T-helper 1 cell (primary cell): ENCODE data around the gene SLBP.
A peak's percentile ranks its signal among the peaks of the same experiment; 100 is the strongest.

Source experiments
- DNase-seq, 5 donors: peaks; one replicate each; pipeline ENCODE4 v3.0.0-alpha.2; 2012 to 2020

SLBP gene

DNA sequence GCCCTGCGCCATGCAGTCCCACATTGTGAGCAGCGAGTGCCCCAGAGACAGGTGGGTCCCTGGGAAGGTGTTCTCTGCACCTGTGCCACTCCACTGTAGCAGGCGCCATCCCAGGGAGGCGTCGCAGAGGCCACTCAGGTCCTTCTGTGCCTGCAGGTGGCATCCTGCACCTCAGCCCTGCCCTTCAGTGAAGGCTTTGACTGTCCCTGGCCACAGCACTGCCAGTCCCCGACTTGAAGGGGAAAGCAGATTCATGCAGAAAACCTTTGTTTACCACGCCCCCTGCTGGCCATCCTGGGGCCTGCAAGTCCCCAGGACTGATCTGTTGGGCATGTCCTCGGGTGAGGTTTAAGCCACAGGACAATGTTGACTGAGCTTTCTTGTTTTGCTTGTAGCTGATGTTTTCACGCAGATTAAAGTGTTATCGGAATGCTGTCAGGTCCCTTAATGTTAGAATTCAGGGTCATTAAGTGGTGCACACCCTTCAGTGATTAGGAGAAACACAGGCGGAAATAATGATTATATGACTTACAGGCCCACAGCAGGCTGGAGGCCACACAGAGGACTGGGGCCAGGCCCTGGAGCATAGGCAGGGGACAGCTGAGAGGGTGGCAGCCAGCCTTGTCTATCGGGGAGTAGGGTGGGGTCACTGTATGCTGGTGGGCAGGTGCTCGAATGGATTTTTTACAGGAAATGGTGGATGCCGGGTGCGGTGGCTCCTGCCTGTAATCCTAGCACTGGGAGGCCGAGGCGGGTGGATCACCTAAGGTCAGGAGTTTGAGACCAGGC lies 14.2 kb upstream of the SLBP start:
- peak; percentile 76 to 92 (median 84) for DNase-seq

DNA sequence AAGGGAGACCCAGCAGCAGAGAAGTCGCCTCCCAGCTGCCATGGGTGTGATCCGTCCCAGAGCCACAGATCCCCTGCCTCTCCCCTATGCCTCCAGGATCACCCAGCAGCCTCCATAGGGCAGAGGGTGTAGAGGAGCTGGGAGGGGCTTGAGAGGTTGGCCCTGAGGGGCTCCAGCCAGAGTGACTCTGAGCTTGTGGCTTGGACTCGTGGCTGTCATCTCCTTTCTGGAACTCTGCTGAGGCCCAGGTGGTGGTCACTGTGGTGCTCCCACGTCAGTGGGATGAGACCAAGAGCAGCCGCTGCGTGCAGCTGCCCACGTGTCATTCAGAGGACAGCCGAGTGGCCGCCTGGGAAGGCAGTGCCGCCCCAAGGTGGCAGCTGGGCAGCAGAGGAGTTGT lies 13.4 kb upstream of the SLBP start:
- no peak for DNase-seq

DNA sequence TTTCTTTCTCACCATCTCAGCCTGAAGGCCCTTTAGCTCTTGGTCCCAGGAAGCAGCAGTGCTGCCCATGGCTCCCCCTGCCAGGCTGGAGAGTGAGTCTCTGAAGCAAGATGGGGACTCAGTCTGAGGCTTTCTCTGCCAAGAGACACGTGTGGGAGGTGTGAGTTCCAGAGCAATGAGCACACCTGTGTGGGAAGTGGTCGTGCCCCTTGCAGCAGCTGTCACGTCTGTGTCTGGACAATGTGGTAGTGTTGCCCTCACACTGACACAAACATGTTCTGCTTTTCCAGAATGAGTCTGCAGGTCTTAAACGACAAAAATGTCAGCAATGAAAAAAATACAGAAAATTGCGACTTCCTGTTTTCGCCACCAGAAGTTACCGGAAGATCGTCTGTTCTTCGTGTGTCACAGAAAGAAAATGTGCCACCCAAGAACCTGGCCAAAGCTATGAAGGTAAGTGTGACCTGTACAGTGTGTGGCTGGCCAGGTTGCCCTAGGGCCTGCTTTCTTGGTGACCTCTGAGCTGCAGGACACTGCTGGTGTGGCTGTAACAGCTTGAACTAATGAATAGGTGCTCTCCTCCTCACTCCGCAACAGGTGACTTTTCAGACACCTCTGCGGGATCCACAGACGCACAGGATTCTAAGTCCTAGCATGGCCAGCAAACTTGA lies 11.1 kb upstream of the SLBP start:
- DNase-seq = peak in 2 of 5 donors; percentile 41 to 64

DNA sequence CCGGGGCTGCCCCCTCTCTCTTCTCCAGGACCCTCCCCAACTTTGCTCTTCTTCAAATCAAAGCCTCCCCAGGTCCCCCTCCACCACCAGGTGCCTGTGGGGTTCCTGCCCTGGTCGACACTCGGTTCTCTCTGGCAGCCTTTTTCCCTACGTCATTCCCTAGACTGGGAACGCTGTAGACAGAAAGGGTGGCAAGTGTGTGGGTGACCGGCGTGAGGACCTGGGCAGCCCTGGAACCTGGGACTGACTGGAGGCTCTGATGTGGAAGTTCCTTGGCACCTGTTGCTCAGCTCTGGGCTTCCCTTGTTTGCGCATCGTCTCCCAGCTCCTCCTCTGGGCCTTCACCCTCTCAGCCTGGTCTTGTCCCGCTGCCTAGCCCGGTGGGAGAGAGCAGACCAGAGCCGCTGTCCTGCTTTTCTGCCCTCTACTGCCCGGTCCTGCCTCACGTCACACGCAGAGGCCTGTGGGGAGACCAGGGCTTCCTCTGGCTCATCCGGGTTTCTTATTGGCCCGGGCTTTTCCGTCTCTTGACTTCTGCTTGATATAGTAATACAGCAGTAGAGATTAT lies 10.5 kb upstream of the SLBP start:
- no peak for DNase-seq

DNA sequence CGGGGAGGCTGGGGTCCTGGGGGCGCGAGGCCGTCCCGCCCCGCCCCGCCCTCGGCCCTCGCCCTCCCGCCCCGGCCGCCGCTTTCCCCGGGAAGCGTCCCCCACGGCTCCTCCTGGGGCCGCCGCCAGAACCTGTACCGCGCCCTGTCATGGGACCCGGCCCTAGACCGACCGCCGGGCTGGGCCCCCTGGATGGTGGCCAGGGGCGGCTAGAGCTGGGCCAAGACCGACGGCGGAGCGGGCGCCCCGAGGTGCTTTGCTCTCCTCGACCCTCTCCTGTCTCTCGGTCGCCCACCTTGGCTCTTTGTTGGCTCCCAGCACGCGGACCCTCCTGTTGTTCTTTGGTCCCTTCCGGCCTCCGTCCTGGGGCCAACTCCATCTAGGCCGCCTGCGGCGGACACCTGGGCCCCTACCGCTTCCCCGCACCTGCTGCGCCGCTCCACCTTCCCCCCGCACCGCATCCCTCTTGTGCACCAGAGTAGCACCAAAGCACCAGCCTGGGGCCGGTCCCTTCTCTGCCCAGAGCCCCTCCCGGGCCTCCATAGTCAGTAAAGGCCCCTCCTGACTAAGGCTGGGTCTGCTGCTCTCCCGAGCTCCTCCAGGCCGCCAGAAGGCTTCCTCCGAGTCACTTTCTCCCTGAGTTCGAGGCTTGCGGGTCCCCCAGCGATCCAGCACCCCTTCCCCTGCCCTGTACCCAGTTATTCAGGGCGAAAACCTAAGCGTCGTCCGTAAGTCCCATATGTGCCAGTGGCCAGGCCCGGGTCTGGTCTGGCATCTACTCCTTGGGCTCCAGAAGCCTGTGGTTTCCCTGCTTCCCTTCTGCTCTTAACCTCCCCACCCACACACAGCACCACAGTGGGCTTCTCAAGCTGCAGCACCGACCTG lies 9.8 kb upstream of the SLBP start:
- DNase-seq = no peak

DNA sequence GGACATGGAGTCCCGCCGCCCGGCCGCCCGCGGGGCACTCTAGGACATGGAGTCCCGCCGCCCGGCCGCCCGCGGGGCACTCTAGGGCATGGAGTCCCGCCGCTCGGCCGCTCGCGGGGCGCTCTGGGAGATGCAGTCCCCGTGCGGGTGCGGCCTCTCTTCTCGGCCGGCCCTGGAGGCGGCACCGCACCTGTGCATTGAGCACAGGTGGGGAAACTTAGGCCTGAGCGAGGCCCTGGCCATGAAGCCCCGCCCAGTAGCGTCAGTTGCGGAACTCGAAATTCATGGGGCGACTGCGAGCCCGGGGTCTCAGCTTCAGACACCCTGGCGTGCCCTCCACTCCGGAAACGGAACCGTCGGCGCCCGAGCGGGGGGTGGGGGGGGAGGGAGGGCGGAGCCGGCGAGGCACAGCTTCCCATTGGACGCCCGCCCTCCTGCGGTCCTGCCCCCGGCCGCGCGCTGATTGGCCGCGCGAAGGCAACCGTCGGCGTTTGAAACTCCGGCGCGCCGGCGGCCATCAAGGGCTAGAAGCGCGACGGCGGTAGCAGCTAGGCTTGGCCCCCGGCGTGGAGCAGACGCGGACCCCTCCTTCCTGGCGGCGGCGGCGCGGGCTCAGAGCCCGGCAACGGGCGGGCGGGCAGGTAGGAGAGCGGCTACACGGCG lies 9.0 kb upstream of the SLBP start, which contains the start of the genes TACC3 and TMEM129:
Gene TACC3 (plus strand): TSS at position 519 of the 663 bp plus-strand sequence. CDS start 1,901 bp downstream, outside the sequence.
Gene TMEM129 (minus strand): TSS at position 321 of the 663 bp plus-strand sequence. CDS start 486 bp downstream, outside the sequence.
- DNase-seq = peak; percentile 91 to 97 (median 94)

DNA sequence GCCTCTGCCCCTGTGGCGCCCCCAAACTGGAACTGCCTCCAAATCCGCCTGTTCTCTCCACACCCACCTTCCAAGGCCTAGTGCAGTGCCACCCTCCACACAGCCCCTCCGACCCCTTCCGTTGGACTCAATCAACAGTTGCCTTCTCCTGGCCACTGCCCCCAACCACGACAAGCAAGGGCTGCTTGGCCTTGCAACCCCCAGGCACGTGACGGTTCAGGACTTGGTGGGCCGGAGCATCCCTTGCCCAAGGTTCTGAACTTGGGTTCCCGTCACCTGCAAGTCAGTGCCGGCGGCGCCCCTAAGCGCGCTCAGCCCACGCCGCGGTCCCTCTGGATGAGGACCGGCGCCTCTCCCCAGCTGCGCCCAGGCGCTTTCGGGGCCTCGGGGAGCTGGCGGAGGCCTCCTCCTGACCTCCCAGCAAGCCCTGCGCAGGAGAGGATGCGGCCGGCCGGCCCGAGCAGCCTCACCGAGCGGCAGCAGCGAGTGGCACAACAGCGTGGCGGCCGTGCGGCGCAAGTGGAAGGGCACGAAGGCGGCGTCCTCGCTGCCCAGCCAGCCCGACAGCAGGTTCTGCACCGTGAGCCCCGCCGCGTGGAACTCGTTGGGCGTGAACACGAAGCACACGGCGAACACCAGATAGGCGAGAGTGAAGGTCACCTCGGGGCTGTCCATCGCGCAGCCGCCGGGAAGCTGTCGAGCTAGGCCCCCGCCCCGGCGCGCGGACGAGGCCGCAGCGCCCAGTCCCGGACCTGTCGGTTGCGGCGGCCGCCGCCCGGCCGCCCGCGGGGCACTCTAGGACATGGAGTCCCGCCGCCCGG lies 8.3 kb upstream of the SLBP start:
- DNase-seq = peak in 3 of 5 donors; percentile 33 to 60 (median 38)

DNA sequence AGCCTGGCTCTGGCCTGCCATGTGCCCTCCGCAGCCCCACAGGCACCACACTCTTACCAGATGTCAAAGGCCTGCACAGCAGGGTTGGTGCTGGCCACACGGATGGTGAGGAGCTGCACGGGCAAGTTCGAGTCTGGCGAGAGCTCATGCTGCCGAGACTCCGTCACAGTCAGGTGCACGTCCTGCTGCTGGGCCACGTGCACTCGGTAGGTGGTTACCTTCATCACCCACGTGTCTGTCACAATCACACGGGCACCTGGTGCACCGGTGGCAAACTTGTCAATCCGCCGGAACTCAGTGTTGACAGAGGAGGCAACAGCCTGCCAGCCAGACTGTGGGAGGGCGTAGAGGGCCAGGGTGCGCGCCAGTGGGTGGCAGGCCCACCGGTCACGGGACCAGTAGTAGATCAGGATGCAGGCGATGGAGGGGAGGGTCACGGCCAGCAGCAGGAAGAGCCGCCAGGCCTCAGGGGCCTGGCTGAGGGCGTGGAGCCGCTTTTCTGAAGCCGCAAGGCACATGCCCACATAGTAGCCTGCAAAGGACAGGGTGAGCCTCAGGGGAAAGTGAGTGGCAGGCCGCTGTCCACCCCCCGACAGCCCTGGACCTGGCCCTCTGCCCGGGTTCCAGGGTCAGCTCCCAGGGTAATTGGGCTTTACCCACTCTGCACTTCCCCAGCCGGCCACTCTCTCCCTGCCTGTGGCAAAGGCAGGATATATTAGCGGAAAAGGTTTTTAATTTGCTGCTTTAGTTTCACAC lies 6.2 kb upstream of the SLBP start:
- DNase-seq = no peak

DNA sequence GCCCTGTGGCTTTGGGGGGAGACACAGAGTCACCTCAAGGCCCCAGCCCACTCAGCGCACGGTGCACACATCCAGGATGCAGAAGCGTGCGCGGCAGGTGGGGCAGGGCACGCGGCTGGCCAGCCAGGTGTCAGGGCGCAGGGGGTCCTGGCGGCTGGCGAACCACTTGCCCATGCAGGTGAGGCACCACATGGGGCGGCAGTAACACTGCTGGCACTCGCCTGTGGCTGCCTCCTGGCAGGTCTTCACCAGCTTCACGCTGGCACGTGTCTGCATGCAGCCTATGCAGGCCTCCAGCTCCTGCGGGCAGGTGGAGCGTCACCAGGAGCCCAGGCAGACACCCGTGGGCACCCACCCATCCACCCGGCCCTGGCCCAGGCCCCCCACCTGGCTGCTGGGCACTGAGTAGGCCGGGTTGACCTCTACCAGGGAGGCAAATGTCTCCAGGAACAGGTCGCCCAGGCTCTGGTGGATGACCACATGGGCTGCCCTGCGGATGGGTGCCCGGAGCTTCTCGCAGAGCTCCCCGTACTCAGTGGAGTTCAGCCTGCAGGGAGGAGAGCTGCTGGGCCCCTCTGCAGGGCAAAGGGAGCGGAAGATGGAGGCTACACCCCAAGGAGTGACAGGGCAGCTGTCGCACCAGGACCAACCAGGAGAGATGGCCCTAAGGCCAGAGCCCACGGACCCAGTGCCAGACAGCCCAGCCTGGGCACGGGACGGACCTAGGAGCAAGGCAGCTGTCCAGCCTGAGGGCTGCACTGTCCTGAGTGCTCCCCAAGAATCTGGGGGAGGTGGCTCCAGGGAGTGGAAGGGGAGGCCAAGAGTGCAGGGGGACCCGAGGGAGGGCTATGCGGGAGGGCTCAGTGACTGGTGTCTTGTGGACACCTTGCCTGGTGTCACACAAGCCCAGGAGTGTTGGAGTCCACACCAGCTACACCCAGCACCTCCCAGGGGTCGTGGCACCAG lies 5.3 kb upstream of the SLBP start:
- no peak for DNase-seq

DNA sequence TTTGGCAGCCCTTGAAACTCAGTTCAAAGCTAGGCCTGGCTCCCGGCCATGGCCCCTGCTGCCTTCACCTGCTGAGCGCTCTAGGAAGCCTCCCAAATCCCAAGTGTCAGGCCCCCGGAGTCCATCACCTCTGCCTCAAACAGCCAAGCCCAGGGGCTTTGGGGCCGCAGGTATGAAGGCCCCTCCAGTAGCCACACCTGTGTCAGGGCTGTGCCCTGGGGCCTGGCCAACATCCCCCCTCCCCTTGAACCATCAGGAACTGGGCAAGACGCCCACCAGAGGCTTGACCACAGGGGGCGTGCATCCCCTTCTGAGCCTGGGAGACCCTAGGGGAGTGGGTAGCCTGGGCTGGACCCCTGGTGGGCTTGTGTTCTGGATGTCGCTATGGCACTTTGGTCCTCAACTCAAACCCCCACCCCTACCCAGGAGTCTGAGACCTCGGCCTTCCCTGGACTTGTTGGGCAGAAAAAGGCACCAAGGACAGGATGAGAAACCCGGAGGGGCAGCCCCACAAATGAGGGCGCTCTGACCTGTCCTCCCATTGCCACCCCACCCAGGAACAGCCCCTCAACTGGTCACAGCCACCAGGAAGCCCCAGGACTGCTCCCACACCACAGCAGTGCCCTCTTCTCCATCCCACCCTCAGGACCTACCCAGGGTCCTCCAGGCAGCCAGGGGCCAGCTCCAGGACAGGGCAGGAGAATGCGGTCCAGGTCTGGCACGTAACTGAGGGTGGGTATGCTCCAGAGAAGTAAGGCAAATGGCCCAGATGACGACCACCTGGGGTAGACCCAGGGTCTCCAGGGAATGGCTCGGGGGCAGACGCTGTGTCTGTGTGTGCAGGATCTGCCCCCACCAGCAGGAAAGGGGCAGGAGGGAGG lies 4.2 kb upstream of the SLBP start:
- no peak for DNase-seq

DNA sequence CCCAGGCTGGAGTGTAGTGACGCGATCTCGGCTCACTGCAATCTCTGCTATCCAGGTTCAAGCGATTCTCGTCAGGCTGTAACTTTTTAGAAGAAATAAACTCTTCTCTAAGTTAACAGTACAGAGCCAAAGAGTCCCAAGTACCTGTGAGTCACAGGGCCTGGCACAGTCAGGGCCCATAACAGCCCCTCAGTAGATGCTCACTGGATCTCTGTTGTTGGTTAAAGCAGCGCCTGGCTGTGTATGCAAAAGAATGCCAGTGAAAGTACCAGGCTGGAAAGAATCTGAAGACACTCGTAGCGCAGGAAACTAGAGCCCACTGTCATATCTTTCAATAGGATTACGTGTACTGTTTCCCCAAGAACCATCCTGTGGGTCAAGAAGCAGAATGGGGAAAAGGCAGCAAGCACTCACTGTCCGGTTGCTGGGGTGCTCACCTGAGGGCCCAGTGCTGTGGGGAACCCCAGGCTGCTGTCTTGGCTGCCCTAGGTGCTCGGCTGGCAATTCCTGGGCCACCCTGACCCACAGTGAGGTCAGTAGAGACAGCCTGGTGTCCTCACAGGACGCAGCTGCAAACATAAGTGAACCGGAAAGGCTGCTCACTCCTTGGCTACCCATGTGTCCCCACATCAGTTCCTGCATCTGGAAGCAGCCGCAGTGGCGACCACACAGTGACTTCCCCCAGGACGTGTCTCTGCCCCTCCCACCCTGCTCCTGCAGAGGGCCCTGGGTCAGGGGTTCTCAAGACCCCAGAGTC lies 3.1 kb upstream of the SLBP start:
- DNase-seq = no peak

DNA sequence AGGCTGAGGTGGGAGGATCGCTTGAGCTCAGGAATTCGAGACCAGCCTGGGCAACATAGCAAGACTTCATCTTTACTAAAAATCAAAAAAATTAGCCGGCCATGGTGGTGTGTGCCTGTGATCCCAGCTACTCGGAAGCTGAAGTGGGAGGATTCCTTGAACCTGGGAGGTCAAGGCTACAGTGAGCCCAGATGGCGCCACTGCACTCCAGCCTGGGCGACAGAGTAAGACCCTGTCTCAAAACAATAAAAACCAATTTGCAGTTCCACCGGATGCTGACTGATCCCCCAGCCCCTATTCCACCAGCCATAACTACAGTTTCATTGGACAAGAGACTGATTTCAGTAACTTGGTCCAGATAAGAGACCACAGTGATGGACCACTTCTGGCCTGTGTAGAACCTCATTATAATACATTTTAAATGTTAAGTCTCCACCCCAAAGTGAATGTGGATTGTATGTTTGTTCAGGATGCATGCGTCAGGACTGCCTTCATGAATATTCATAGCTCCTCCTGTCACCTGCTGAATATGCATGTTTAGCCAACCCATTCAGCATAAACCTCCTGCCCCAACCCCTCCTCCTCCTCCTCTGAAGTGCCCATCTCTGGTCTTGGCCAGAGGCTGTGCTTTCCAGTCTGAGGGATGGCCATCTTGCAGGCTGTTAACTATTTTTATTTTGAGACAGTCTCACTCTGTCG lies 2.3 kb upstream of the SLBP start:
- peak in 1 of 5 donors; percentile 22 for DNase-seq

DNA sequence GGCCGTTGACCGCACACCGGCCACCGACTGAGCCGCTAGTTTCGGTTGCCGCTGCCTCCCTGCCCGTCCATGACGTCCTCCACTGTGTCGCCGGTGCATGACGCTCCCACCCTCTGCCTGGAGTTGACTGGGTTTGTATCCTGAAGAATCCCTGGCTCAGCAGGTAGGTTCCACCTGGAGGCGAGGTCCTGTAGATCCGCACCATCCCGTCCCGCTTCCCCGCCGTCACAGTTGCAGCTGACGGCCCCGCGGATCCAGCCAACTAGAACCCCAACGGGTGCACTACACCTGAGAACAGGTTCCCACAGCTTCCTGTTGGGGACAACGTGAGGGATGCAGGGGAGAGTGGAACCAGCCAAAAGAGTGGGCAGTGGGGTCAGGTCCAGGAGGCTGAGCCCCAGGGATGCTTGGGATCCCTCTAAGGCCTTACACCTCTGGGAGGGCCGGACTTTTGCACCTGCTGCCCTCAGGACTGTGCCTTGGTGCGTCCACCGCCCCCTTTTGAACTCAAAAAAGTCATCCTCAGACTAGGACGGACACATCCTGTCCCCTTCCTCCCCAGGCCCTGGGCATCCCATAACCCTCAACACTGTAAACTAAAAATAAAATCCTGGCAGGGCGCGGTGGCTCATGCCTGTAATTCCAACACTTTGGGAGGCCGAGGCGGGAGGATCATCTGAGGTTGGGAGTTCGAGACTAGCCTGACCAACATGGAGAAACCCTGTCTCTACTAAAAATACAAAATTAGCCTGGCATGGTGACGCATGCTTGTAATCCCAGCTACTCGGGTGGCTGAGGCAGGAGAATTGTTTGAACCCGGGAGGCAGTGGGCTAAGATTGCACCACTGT lies 1.1 kb upstream of the SLBP start:
- DNase-seq = no peak

DNA sequence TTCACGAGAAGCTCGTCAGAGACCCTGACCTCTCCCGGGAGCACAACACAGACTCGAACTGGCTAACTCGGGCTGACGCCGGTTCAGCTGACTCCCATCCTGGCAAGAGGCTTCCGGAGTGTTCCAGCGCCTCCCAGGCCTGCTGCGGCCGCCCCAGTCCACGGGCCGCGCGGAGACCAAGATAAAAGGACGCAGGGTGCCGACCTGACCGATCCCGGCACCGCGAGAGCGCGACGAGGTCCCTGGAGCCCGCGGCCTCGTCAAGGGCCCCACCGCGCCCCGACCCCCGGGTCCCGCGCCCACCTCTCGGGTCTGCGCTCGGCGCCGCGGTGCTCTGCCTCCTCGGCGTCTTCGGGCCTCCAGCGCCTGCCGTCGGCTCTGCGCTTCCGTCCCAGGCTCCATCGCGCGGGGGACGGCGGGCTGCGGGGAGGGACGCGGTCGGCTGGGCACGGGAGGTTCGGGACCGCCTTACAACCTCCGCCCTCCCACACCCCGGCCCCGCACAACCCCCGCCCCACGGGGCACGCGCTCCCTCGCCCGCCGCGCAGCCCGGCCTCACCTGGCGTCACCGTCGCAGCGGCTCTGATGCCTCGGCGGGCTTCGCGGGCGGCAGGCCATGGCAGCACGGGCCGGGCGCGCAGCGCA lies 426 bp downstream of the SLBP start:
- peak in 3 of 5 donors; percentile 33 to 43 (median 35) for DNase-seq

DNA sequence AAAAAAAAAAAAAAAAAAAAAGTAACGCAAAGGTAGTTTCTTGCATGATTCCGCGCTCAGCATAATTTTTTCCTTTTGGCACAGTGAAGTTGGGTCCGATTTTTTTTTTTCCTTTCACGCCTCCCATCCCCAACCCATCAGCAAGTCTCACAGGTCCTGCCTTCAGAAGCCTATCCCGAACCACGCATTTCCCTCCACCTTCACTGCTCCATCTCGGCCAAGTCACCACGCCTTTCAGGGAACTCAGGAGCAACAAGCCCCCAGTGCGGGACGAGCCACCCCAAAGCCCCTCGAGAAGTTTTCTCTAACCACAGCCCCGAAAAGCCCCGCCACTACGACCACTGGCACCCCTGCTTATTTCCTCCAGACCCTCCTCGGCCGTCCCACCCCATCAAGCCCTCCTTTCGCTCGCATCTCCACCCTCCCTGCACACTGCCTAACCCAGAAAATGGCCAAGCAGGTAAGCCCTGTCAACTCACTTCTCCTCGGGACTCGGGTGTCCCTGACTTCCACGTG lies 1.0 kb downstream of the SLBP start:
- DNase-seq = no peak
